Calu3 (cell line): ENCODE data around the gene TMEM132D. TPM values are rescaled to one million over a fixed set of nuclear protein-coding genes. Genes with fewer than 3 reads are reported as not detected.

Experiments used
- BruUV-seq: library from RNA; stranded (reverse); fragments of 400-500 nt; replicated peaks from 2 replicates; lab custom pipeline; 2021; lab: Mats Ljungman, UMichigan
- CTCF ChIA-PET: fragments of 300-600 bp; sonication (Branson Sonifier 250); formaldehyde crosslinking; loops from one replicate; lab custom pipeline; 2022; ENCODE audit warnings: antibody characterized with exemption; lab: Charles Lee
- DNase-seq: peaks from one replicate; pipeline ENCODE4 v3.0.0; 2022
- H3K27ac Mint-ChIP-seq: one replicate; pipeline ENCODE4 v1.8.0; 2022; ENCODE audit warnings: mixed read lengths; ENCODE audit not compliant: unreplicated experiment
- H3K27me3 Mint-ChIP-seq: one replicate; pipeline ENCODE4 v1.8.0; 2022; ENCODE audit warnings: mixed read lengths; ENCODE audit not compliant: unreplicated experiment
- H3K36me3 Mint-ChIP-seq: one replicate; pipeline ENCODE4 v1.8.0; 2022; ENCODE audit warnings: mild to moderate bottlenecking, moderate library complexity, mixed read lengths; ENCODE audit not compliant: insufficient read depth, unreplicated experiment
- H3K4me1 Mint-ChIP-seq: one replicate; pipeline ENCODE4 v1.8.0; 2022; ENCODE audit warnings: mild to moderate bottlenecking, low read depth, mixed read lengths; ENCODE audit not compliant: unreplicated experiment
- H3K4me3 Mint-ChIP-seq: one replicate; pipeline ENCODE4 v1.8.0; 2022; ENCODE audit warnings: mild to moderate bottlenecking, low read depth, moderate library complexity, mixed read lengths; ENCODE audit not compliant: unreplicated experiment
- H3K9me3 Mint-ChIP-seq: one replicate; pipeline ENCODE4 v1.8.0; 2022; ENCODE audit warnings: low read depth, mixed read lengths; ENCODE audit not compliant: unreplicated experiment
- CTCF ChIP-seq: fragments of 200-600 bp; IDR thresholded peaks from one replicate; pipeline ENCODE4 v1.8.0; 2022; ENCODE audit warnings: antibody characterized with exemption; ENCODE audit not compliant: unreplicated experiment
- intact Hi-C: fragments of 100-400 bp; cut with micrococcal nuclease; formaldehyde crosslinking; loops from one replicate; pipeline ENCODE4 v1.10.0; 2022; ENCODE audit not compliant: unreplicated experiment
- total RNA-seq: library from RNA; stranded (reverse); gene quantifications from 2 replicates; pipeline ENCODE4 v1.2.3, GENCODE V29; 2022

TMEM132D gene
- total RNA-seq, 1 experiment from 2014 or later = not detected

GRCh38 chr12:129138776-129139175, 765.0 kb downstream of the TMEM132D start:
- no peak for TF ChIP-seq CTCF
- Mint-ChIP-seq H3K4me3 (no peak overlapping the region), H3K27ac (no peak overlapping the region), H3K4me1 (no peaks in the 10 kb centered on the region), H3K36me3 (no peaks in the 10 kb centered on the region), H3K27me3 (no peaks in the 10 kb centered on the region), H3K9me3 (peaks cover 4% of the 10 kb centered on the region)
- DNase-seq = no peak
- CTCF ChIA-PET = no interaction called here
- no TSS peak for BruUV-seq
- intact Hi-C loops = no loop called here

GRCh38 chr12:129136694-129137325, 767.0 kb downstream of the TMEM132D start:
- no peaks in the 10 kb centered on the region for H3K36me3 Mint-ChIP-seq
- CTCF ChIA-PET = no interaction called here
- no peak for TF ChIP-seq CTCF
- no peak overlapping the region for H3K4me3 Mint-ChIP-seq
- intact Hi-C loops = no loop called here
- DNase-seq = no peak
- H3K4me1 Mint-ChIP-seq = no peaks in the 10 kb centered on the region
- H3K27ac Mint-ChIP-seq = no peak overlapping the region
- no peaks in the 10 kb centered on the region for H3K27me3 Mint-ChIP-seq
- H3K9me3 Mint-ChIP-seq = peaks cover 2% of the 10 kb centered on the region
- no TSS peak for BruUV-seq

GRCh38 chr12:129127771-129128170, 776.1 kb downstream of the TMEM132D start:
- Mint-ChIP-seq H3K4me1 (no peaks in the 10 kb centered on the region), H3K9me3 (peaks cover 9% of the 10 kb centered on the region), H3K27ac (no peak overlapping the region), H3K36me3 (no peaks in the 10 kb centered on the region), H3K4me3 (no peak overlapping the region), H3K27me3 (no peaks in the 10 kb centered on the region)
- no TSS peak for BruUV-seq
- no peak for TF ChIP-seq CTCF
- intact Hi-C loops = no loop called here
- no peak for DNase-seq
- CTCF ChIA-PET = no interaction called here

- no peaks in the 10 kb centered on the region for H3K4me1 Mint-ChIP-seq
- intact Hi-C loops = no loop called here
Measured at GRCh38 chr12:129127211-129127610, 776.6 kb downstream of the TMEM132D start.

More at GRCh38 chr12:129127211-129127610, 776.6 kb downstream of the TMEM132D start:
- no peak for TF ChIP-seq CTCF
- Mint-ChIP-seq H3K36me3 (no peaks in the 10 kb centered on the region), H3K27ac (no peak overlapping the region), H3K27me3 (no peaks in the 10 kb centered on the region), H3K4me3 (no peak overlapping the region), H3K9me3 (peaks cover 9% of the 10 kb centered on the region)
- no TSS peak for BruUV-seq
- CTCF ChIA-PET = no interaction called here
- DNase-seq = no peak
